Fibroblast of upper back skin (primary cell): ENCODE results near the gene KLHL21.

Experiments used
- DNase-seq: peaks from one replicate; pipeline ENCODE4 v3.0.0-alpha.2; 2013

Gene KLHL21

DNA sequence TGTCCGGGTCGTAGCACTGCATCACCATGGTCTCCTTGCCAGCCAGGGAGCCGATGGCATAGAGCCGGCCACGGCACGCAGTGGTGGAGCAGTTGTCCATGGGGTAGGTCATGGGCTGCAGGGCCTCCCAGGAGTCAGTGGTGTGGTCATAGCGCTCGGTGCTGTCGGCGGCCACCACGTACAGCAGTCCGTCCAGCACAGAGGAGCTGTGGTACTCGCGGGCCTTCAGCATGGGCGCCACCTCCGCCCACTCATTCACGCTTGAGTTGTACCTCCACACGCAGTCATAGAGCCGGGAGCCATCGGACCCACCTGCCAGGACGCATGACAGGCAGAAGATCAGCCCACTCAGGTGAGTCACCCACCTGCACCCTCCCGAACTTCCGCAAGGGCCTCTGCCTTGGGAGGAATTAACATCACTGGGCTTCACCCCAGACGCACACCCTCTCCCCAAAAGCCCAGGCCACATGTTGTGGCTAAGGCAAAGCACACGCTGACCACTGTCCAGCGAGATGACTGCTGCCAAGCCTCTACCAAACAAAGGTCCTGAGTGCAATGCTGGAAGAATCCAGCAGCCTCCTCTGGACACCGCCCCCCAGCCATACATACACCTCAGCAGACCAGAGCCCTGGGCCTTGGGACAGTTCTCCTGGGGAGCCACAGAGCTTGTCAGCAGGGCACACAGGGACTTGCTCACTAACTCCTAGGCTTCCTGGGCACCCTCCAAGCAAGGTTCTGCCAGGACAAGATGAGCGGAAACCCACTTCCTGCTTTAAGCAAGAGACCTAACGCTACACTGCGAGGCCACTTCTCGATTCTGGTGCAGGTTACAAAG is 3.3 kb downstream of the KLHL21 start:
- DNase-seq: no peak

DNA sequence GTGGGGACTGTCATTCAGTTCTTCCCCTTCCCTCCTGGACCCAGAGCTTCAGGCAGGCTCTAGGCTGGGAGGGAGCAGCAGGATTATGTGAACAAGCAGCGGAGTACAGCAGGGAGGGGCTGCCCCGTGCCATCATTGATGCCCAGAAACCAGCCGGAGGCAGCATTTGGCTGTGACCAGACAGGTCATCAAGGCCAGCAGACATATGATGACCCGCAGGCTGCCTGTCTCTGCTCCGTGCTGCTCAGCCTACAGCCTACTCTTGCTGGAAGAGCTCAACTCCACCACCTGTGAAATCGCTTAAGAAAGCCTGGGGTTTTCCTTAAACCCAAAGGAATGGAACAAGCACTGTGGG is 4.9 kb downstream of the KLHL21 start:
- DNase-seq: no peak

DNA sequence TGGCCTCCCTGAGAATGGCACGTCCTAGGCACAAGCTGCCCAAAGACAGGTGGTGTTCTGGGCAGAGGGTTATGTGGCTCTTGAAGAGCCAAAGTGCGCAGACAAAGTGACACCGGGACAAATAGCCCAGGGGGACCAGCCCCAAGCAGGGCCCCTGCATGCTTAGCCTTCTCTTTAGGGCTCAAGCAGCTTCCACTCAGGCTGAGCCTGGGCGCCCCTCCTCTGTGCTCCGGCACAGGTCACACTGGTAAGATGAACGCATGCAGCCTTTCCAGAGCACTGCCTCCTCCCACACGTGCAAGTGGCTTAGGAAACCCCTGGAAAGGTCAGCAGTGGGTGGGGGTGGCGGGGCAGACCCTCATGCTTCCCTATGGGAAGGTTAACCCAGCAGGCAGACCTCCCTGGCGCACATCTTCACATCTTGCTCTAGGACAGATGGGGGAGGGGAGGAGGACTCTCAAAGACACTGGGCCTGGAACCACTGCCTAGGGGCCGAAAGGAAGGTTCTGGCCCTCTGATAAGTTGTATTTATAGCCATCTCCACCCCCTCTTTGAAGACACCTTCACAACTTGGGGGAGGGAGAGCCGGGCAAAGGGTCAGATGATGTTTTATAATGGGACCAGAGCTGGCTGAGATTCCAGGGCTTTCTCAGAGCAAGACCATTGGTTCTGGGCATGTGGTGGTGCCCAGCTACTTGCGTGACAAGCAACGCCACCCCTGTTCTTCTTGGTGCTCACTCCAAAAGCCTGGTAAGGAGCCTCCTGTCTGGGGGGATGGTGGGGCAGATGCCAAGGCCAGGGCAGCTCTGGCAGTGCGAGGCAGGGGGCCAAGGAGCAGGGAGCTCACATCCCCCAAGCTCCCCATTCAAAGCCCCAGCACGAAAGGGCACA is 5.5 kb downstream of the KLHL21 start:
- no peak for DNase-seq

DNA sequence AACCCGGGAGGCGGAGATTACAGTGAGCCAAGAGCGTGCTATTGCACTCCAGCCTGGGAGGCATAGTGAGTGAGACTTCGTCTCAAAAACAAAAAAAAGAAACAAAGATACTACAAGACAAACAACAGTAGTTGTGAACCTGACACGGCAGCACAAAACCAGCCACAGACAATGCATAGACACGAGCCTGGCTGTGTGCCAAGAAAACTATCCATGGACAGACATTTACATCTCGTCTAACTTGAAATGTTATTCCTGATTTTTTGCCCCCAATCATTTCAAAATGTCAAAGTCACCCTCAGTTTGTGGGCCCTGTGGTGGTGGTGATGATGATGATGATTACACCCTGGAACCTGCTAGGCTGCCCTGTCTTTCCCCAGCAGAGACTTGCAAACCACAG is 6.3 kb downstream of the KLHL21 start:
- no peak for DNase-seq

DNA sequence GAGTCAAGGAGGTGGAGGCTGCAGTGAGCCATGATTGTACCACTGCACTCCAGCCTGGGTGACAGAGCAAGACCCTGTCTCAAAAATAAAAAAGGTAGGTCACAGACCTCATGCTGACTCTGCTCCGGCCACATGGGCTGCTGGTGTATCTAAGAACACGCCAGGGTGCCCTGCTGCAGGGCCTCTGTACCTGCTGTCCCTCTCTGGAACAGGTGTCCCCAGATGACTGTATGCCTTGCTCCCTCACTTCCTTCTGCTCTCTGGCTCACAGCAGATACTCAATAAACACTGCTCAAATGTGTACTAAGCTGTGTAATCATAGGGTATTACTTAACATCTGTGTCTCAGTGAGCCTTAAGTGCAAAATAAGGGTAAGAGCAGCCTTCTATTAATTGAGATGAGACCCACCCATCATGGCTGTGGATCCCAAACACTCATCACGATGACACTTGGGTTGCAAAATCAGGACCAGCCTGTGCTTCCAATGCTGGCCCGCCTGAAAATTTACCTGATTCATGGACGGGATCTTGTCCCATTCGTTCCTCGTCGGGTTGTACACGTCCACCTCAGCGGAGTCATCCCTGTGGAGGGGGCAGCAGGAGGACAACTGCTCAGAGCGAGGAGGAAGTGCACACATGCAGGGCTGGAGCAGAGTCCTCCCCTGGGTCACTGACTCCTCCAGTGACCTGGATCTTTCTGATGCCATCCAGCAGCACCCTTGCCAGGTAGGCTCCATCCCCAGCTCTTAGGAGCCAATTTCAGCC is 7.5 kb downstream of the KLHL21 start:
- DNase-seq: no peak

DNA sequence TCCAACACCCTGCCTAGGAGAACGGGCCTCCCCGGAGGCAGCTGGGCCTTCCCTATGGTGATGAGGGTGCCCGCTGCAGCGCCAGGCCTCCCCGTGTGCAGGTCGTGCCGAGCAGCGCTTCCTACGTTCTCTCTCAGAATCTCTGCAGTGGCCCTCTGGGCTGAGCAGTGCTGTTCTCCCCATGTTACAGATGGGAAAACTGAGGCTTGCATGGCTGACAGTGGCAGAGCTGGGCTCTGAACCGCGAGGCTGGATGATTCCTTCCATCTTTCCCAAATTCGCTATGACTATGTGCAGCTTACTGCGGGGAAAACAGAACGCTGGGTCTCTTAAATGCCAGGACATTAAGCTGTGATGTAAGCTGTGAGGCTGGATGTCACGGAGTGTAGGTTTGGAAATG is 8.9 kb downstream of the KLHL21 start:
- no peak for DNase-seq

DNA sequence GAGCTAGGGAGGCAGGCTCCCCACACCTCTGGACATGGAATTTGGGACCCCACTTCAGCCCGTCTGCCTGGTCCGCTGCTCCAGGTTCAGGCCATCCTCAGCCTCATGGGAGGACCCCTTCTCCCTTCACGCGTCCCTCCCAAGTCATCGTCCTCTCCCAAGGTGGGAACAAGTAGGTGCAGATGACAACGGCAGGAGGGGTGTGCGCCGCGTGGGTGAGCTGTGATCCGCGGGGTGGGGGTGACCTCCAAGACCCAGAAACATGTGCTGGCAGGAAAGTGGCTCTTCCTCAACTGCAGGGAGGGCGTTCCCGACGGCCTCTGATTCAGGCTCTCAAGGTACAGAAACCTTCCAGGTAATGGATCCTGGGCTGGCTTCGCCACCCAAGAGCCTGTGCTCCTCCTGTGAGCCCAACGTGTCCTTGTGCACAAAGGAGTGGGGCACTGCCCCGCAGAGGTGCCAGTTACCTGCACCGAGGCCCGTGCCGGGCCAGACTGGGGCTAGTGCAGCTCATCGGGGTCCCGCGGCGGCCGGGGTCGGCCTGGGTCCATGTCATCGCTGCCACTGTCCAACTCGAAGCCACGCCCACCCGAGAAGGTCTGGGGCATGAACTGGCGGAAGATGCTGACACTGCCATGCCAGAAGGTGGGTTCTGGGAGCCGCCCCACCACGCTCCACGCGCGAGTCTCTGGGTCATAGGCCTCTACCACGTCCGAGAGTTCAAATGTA is 9.6 kb downstream of the KLHL21 start:
- no peak for DNase-seq

DNA sequence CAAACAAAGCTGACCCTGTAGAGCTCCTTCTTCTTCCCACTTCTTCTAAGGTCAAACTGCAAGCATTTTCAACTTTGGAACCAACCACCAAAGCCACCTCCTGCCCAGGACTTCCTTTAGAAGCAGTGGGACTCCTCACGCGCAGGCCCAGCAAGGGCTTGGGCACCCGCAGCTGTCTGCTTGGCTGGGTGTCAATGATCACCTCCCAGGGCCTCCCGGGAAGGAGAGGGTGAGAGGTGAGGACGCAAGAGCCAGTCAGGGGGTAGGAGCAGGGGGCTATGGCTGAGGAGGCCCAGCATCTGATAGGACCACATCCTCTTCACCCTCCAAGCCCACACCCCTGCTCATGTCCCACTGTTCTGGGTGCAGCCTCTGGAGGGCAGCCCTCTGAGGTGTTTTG is 10.2 kb downstream of the KLHL21 start:
- DNase-seq: no peak

DNA sequence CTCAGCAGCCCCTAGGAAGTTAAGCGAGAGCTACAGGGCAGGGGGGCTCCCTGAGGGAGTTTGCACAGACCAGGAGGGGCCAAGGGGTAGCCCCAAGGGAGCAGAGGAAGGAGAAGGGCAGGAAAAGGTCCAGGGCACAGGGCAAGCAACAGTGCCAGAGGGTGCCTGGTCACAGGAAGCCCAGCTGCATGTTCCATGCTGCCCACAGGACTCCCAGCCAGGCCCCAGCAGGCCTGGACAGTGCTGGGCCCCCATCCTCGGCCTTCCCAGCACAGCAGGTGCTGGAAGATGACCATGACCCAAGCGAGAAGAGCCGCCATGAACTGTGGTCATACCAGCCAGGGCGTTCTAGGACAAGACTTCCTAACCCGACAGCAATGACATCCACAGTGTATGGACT is 11.0 kb downstream of the KLHL21 start:
- DNase-seq: no peak

DNA sequence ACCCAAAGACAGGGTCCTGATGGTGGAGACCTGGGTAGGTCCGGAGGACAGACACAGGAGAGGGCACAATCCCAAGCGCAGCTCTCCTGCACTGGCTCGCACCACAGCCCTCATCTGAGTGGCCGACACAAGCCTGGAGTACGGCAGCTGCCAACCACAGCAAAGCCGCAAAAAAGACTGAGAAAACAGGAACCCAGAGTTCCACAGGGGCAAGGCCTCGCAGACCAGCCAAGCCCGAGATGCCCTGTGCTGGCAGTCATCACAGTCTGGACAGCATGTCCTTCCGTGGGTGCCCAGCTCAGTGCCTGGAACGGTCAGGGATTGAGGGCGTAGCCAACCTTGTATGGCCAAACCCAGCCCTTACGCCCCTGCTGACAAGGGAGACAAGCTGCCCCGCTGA is 11.4 kb downstream of the KLHL21 start:
- DNase-seq: no peak

DNA sequence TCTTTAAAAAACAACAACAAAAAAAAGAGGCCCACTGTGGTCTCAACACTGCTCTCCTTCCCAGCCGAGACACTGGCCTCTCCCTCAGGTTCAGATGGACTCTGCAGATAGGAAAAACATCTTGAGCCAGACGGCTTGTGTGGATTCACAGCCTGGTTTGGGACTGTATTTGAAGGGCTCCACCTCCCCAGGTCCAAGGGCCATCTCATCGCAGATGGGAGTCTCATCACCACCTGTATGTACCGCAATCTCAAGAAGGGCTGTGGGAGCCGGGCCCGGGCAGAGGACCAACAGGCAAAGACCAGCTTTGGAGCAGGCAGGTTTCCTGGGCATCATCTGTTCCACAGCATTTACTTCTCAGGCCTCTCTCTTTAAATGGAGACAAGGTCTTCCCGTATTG is 12.6 kb downstream of the KLHL21 start:
- no peak for DNase-seq

DNA sequence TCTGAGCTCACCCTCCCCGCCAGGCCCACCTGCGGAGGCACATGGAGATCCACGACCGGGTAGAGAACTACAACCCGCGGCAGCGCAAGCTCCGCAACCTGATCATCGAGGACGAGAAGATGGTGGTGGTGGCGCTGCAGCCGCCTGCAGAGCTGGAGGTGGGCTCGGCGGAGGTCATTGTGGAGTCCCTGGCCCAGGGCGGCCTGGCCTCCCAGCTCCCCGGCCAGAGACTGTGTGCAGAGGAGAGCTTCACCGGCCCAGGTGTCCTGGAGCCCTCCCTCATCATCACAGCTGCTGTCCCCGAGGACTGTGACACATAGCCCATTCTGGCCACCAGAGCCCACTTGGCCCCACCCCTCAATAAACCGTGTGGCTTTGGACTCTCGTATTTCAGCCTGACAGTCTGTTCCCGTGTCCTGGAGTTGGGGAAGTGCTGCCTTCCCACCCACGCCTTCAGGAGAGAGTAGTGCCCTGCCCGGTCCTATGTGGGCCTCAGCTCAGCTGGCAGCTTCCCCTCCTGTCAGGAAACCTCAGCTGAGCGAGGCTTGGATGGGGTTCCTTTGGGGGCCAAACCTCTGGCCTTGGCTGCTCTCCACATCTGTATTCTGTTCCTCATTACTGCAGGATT is 13.7 kb downstream of the KLHL21 start:
- DNase-seq: no peak

DNA sequence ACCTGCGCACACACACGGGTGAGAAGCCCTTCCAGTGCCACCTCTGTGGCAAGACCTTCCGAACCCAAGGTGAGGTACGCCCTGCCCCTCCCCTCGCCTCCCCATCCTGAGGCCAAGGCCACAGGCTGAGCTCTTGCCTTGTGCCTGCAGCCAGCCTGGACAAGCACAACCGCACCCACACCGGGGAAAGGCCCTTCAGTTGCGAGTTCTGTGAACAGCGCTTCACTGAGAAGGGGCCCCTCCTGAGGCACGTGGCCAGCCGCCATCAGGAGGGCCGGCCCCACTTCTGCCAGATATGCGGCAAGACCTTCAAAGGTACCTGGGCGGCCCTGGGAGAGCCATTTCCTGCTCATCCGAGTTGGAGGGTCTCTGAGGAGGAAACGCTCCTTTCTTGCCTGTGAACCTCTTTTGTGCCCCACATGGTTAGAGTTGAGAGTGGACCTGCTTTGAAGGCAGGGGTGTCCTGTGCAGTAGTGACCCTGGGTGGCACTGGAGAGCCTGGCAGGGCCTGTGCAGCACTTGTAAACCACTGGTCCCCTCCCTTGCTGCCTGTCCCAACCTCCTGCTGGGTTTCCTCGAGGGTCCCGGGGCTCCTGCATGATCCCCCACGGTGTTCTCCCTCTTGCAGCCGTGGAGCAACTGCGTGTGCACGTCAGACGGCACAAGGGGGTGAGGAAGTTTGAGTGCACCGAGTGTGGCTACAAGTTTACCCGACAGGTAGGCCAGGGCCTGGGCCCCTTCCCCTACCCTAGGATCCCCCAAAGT is 14.4 kb downstream of the KLHL21 start:
- no peak for DNase-seq

DNA sequence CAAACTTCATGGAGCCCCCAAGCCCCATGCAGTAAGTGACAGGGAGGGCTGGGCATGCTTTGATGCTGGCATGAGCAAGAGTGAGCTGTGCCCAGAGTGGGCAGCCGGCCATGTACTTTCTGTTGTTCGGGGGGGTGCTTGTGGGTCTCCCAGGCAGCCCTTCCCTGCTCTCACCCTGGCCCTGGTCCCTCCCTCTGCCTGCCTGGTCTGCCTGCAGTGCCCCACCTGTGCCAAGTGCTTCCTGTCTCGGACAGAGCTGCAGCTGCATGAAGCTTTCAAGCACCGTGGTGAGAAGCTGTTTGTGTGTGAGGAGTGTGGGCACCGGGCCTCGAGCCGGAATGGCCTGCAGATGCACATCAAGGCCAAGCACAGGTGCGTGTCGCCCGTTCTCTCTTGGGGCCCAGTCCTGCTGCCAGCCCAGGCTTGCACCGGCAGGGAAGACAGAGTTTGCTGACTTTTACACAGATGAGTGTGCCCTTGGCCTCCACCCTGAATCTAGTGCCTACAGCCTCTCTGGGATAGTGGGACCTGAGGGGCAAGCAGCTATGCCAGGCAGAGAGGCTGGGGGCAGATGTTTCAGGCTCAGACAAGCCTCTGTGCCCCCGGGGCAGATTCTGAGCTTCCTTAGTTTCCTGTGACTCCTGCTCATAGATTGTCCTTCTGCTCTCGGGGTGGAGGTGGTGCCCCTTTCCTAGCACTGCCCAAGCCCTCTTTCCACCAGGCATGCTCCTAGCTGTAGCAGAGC is 15.2 kb downstream of the KLHL21 start:
- no peak for DNase-seq

DNA sequence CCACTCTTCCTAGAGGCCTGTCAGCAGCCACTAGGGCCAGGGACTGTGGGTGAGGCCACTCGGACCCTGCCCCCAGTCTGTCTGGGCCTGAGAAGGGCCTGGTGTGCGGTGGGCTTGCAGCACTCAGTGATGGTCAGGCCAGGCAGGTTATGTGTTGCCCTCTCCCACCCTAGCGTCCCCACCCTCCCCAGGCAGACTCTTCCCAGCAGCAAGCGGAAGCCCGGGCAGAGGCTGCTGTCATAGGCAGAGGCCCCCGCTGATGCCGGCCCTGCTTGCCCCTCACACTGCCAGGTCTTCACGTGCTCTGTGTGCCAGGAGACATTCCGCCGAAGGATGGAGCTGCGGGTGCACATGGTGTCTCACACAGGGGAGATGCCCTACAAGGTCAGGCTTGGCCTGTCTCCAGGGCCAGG is 16.3 kb downstream of the KLHL21 start:
- DNase-seq: no peak

DNA sequence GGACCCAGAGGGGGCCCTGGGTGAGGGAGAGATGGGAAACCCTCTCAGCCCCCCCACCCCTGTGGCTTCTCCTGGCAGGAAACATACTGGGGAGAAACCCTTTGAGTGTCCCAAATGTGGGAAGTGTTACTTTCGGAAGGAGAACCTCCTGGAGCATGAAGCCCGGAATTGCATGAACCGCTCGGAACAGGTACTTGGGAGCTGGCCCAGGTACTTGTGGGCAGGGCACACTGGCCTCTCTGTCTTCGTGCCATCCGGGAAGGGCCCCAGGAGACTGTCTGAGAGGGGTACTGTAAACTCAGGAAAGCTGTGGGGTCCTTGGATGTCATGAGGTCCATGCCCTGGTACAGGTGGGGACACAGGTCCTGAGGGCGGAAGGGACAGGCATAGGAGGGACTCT is 16.8 kb downstream of the KLHL21 start:
- no peak for DNase-seq

DNA sequence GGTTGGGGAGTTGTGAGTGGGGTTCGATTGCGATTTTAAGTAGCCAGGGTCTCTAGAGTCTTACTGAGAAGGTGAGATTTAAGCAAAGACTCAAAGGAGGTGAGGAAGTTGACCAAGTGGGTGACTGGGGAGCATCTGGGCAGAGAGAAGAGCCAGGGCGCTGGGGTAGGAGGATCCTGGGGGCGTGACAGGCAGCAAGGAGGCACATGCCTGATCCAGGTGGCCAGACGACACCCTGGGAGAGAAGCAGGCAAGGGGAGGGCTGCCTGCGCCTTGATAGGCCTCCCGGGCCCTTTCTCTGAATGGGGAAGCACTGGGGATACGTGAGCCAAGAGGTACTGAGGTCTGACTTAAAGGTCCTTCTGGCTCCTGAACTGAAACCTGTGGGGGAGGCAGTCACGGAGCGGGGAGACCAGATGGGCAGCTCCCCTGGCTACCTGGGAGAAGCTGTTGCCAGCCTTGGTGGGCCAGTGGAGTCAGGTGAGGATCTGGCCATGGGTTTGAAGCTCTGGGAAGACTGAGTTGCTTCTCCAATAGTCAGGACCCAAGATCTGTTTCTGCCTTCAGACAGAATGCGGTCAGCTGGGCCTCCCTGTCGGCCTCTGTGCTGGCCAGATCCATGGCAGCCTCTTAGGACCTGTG is 17.5 kb downstream of the KLHL21 start:
- no peak for DNase-seq

DNA sequence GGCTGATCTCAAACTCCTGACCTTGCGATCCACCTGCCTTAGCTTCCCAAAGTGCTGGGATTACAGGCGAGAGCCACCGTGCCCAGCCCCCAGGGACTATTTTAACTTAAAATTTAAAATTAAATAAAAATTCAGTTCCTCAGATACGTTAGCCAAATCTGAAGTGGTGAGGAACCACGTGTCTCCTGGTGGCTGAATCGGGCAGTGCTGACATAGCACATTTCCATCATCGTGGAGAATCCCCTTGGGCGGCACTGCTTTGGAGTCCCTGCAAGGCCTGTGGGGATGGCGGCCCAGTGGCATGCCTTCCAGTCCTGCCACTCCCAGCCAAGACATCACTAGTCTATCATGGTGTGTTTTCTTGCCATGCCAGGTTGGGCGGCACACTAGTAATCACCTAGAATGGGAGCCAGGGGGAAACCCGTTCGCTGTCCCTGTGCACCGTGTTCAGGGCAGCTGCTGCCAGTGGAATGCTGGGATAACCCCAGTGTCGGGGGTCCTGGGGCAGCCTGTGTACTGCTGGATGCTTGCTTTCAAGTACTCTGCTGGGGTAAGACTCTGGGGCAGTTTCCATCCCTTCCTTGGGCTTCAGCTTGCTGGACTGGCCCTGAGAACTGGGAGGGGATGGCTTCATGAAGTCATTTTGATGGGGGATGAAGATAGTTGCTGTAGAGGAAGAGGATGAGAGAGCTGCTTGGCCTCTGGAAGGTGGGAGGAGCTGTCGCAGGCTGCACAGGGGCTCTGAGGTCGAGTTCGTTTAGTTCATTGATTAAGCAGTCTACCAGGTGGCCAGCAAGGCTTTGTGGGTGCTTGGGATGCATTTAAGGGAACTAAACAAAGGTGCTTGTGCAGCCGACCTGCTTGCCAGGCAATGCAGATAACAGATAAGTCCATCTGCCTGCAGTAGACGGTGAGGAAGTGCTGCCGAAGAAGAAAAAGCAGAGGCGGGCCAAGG is 18.3 kb downstream of the KLHL21 start:
- DNase-seq: no peak

DNA sequence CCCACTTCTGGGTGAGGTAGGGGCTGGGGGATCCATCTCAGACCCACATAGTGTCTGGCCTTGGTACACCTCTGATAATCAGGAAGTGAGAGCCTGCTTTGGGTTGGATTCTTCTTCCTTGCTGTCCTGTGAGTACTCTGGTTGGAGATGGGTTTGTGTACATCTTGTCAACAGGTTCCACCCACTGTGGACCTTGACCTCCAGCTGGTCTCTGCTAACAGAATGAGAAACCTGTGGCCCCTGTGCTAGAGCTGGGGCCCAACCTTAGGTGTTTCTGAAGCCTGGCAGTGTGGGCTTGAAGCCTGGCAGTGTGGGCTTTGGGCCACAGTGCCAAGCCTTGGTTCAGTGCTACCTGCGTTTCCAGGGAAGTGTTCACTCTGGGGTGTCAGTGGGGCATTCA is 20.3 kb downstream of the KLHL21 start:
- DNase-seq: no peak
